HEK293 (cell line): ENCODE results near the gene DNAJB1.

Experiments
- CTCF ChIA-PET: fragments of 350-600 bp; formaldehyde crosslinking; extraction: SDS; loops from one replicate; lab custom pipeline; 2021; ENCODE audit warnings: antibody characterized with exemption; lab: Yijun Ruan, JAX
- POLR2A ChIA-PET: fragments of 300-600 bp; formaldehyde crosslinking; extraction: SDS; loops from one replicate; lab custom pipeline; 2020; ENCODE audit warnings: antibody characterized with exemption, inconsistent platforms; lab: Yijun Ruan, JAX
- H3K27ac ChIP-seq: fragments of 200-500 bp; sonication (Bioruptor generic); 2 replicates; pipeline ENCODE4 v1.5.1; 2014; ENCODE audit warnings: low read depth, low read length, control low read depth, inconsistent platforms; ENCODE audit errors: extremely low read depth
- H3K36me3 ChIP-seq, 2 experiments: fragments of 200-500 bp in 1 of 2; sonication (Bioruptor generic) in 1 of 2; 1 replicate in 1 of 2; 2 replicates in 1 of 2; pipeline ENCODE4 v1.5.1; 2014 to 2017; ENCODE audit warnings: inconsistent platforms in 2 of 2, low read length in 2 of 2; ENCODE audit not compliant: control insufficient read depth in 2 of 2, insufficient read depth in 1 of 2
- H3K4me1 ChIP-seq: fragments of 200-500 bp; sonication (Bioruptor generic); 2 replicates; pipeline ENCODE4 v1.5.1; 2014; ENCODE audit warnings: mild to moderate bottlenecking, low read length, inconsistent platforms; ENCODE audit not compliant: control insufficient read depth, insufficient read depth
- H3K4me3 ChIP-seq: 2 replicates; pipeline ENCODE4 v1.5.1; 2011; ENCODE audit warnings: low read depth, mild to moderate bottlenecking, control low read depth, low read length, moderate library complexity
- H3K9me3 ChIP-seq: fragments of 200-500 bp; sonication (Bioruptor generic); 2 replicates; pipeline ENCODE4 v1.5.1; 2014; ENCODE audit warnings: low read depth, low read length, inconsistent platforms; ENCODE audit not compliant: control insufficient read depth, insufficient read depth
- GLI2 ChIP-seq: fragments of 450-650 bp; formaldehyde crosslinking; IDR thresholded peaks from 2 replicates; pipeline ENCODE4; 2017; ENCODE audit warnings: missing biosample characterization, missing genetic modification characterization, low read depth, borderline replicate concordance
- PRDM6 ChIP-seq: fragments of 450-650 bp; formaldehyde crosslinking; IDR thresholded peaks from 2 replicates; pipeline ENCODE4 v1.5.1; 2017; ENCODE audit warnings: missing biosample characterization, missing genetic modification characterization
- ZBTB1 ChIP-seq: fragments of 450-650 bp; formaldehyde crosslinking; IDR thresholded peaks from 2 replicates; pipeline ENCODE4 v1.5.1; 2016; ENCODE audit warnings: missing biosample characterization, missing genetic modification characterization
- ZFP69B ChIP-seq: fragments of 450-650 bp; formaldehyde crosslinking; IDR thresholded peaks from 2 replicates; pipeline ENCODE4 v1.5.1; 2016; ENCODE audit warnings: missing biosample characterization, missing genetic modification characterization
- ZNF121 ChIP-seq: fragments of 450-650 bp; formaldehyde crosslinking; IDR thresholded peaks from 2 replicates; pipeline ENCODE4 v1.5.1; 2016; ENCODE audit warnings: missing biosample characterization, missing genetic modification characterization
- ZNF175 ChIP-seq: fragments of 450-650 bp; formaldehyde crosslinking; IDR thresholded peaks from 2 replicates; pipeline ENCODE4 v1.5.1; 2016; ENCODE audit warnings: missing biosample characterization, missing genetic modification characterization
- ZNF19 ChIP-seq: fragments of 450-650 bp; formaldehyde crosslinking; IDR thresholded peaks from 2 replicates; pipeline ENCODE4; 2016; ENCODE audit warnings: missing biosample characterization, missing genetic modification characterization, low read depth
- ZNF416 ChIP-seq: fragments of 450-650 bp; formaldehyde crosslinking; IDR thresholded peaks from 2 replicates; pipeline ENCODE4 v1.5.1; 2016; ENCODE audit warnings: missing biosample characterization, missing genetic modification characterization
- ZNF623 ChIP-seq: fragments of 450-650 bp; formaldehyde crosslinking; IDR thresholded peaks from 2 replicates; pipeline ENCODE4 v1.5.1; 2016; ENCODE audit warnings: missing biosample characterization, missing genetic modification characterization
- ZNF629 ChIP-seq: fragments of 450-650 bp; formaldehyde crosslinking; IDR thresholded peaks from 2 replicates; pipeline ENCODE4 v1.5.1; 2017; ENCODE audit warnings: missing biosample characterization, missing genetic modification characterization
- ZNF664 ChIP-seq: fragments of 450-650 bp; formaldehyde crosslinking; IDR thresholded peaks from 2 replicates; pipeline ENCODE4 v1.5.1; 2016; ENCODE audit warnings: missing biosample characterization, missing genetic modification characterization
- ZNF692 ChIP-seq: fragments of 450-650 bp; formaldehyde crosslinking; IDR thresholded peaks from 2 replicates; pipeline ENCODE4 v1.5.1; 2016; ENCODE audit warnings: missing biosample characterization, missing genetic modification characterization
- ZNF747 ChIP-seq: fragments of 450-650 bp; formaldehyde crosslinking; IDR thresholded peaks from 2 replicates; pipeline ENCODE4 v1.5.1; 2016; ENCODE audit warnings: missing biosample characterization, missing genetic modification characterization
- ZNF776 ChIP-seq: fragments of 450-650 bp; formaldehyde crosslinking; IDR thresholded peaks from 2 replicates; pipeline ENCODE4 v1.5.0; 2017; ENCODE audit warnings: missing biosample characterization, missing genetic modification characterization, borderline replicate concordance

The DNAJB1 gene

GRCh38 chr19:14494411-14494810 is 23.8 kb downstream of the DNAJB1 start:
- Histone ChIP-seq H3K27ac (no peak overlapping the region), H3K4me1 (no peaks in the 10 kb centered on the region)
- CTCF ChIA-PET: no interaction called here
- POLR2A ChIA-PET: interaction anchor here (1.0 to 3.3 kb wide), 2 partner anchors 23 to 24 kb away, joined by 3 to 45 read pairs; partner anchors contain the start of gene DNAJB1
- TF ChIP-seq ZNF664 (tag by site-specific recombination) (peak; percentile 92), ZFP69B (tag by site-specific recombination) (no peak), ZNF623 (tag by site-specific recombination) (no peak)
- TF ChIP-seq, all 188 proteins: peak for 1
- Histone ChIP-seq H3K36me3 (peaks cover 12 to 22% of the 10 kb centered on the region in 2 experiments; a peak in 2 of 3 replicates), H3K4me3 (no peak overlapping the region), H3K9me3 (no peaks in the 10 kb centered on the region)

GRCh38 chr19:14492756-14493337 is 25.4 kb downstream of the DNAJB1 start:
- CTCF ChIA-PET: interaction anchor here (1.2 to 2.1 kb wide), 3 partner anchors 12 to 14 kb away, joined by 4 to 9 read pairs (median 4); no protein-coding TSS in a partner anchor
- no peak for TF ChIP-seq ZNF175 (tag by site-specific recombination)
- TF ChIP-seq ZBTB1 (tag by site-specific recombination): no peak
- TF ChIP-seq GLI2 (tag by site-specific recombination): no peak
- no peak for TF ChIP-seq ZNF747 (tag by site-specific recombination)
- no peak for TF ChIP-seq PRDM6 (tag by site-specific recombination)
- no peak for TF ChIP-seq ZNF19
- TF ChIP-seq, all 188 proteins: peak for 0
- no peaks in the 10 kb centered on the region for H3K9me3 ChIP-seq
- no peak overlapping the region for H3K27ac ChIP-seq
- H3K4me3 ChIP-seq: no peak overlapping the region
- H3K36me3 ChIP-seq: peaks cover 21 to 35% of the 10 kb centered on the region in 2 experiments; a peak in 2 of 3 replicates
- no peaks in the 10 kb centered on the region for H3K4me1 ChIP-seq
- POLR2A ChIA-PET: interaction anchor here (2.0 kb wide), 1 partner anchor 26 kb away, joined by 4 read pairs; the partner anchor contains the start of gene DNAJB1

- TF ChIP-seq ZNF776 (tag by site-specific recombination) (no peak), ZNF629 (tag by site-specific recombination) (no peak), ZNF121 (tag by site-specific recombination) (peak; percentile 70; the same call in 1 of the 2 replicates), ZNF416 (tag by site-specific recombination) (no peak), ZNF692 (tag by site-specific recombination) (no peak)
- Histone ChIP-seq H3K4me3 (no peak overlapping the region), H3K9me3 (no peaks in the 10 kb centered on the region), H3K4me1 (no peaks in the 10 kb centered on the region), H3K27ac (no peak overlapping the region), H3K36me3 (peaks cover 29 to 34% of the 10 kb centered on the region in 2 experiments; a peak in 2 of 3 replicates)
- ChIA-PET CTCF (interaction anchor here (0.7 to 2.5 kb wide), 5 partner anchors 8 to 722 kb away, joined by 3 to 14 read pairs (median 3); partner anchors contain the start of gene PKN1), POLR2A (interaction anchor here (0.6 to 0.8 kb wide), 2 partner anchors 9 to 283 kb away, joined by 3 read pairs; partner anchors contain the start of gene GIPC1)
These were observed 30.6 kb downstream of the DNAJB1 start for GRCh38 chr19:14487370-14488125.
